Trophoblast cell (in vitro differentiated cells and primary cell): ENCODE measurements around the gene SAMD4B.

Experiments used
- DNase-seq, 2 donors: peaks; one replicate each; pipeline ENCODE4 v3.0.0-alpha.2; 2016
- H2AFZ ChIP-seq: 2 replicates; pipeline ENCODE4 v1.6.1; 2013; ENCODE audit warnings: low read length, moderate library complexity, mild to moderate bottlenecking; ENCODE audit not compliant: insufficient read depth, poor library complexity
- H2AK5ac ChIP-seq: 2 replicates; pipeline ENCODE4 v1.6.1; 2013; ENCODE audit warnings: mild to moderate bottlenecking, low read length
- H2BK120ac ChIP-seq: 2 replicates; pipeline ENCODE4 v1.6.1; 2013; ENCODE audit warnings: low read length, mild to moderate bottlenecking, moderate library complexity; ENCODE audit not compliant: insufficient read depth, poor library complexity
- H2BK12ac ChIP-seq: 2 replicates; pipeline ENCODE4 v1.6.1; 2013; ENCODE audit warnings: mild to moderate bottlenecking, low read length, moderate library complexity
- H2BK5ac ChIP-seq: 2 replicates; pipeline ENCODE4 v1.6.1; 2013; ENCODE audit warnings: low read length, low read depth, moderate library complexity, mild to moderate bottlenecking; ENCODE audit not compliant: poor library complexity
- H3K14ac ChIP-seq: 2 replicates; pipeline ENCODE4 v1.6.1; 2013; ENCODE audit warnings: mild to moderate bottlenecking, low read length
- H3K18ac ChIP-seq: 2 replicates; pipeline ENCODE4 v1.6.1; 2013; ENCODE audit warnings: mild to moderate bottlenecking, low read length
- H3K23ac ChIP-seq: 2 replicates; pipeline ENCODE4 v1.6.1; 2013; ENCODE audit warnings: low read length
- H3K27ac ChIP-seq: 2 replicates; pipeline ENCODE4 v1.5.1; 2013; ENCODE audit warnings: low read depth, mild to moderate bottlenecking, inconsistent platforms, low read length, moderate library complexity
- H3K27me3 ChIP-seq: 2 replicates; pipeline ENCODE4 v1.6.1; 2013; ENCODE audit warnings: inconsistent platforms, mild to moderate bottlenecking, low read length, moderate library complexity; ENCODE audit not compliant: insufficient read depth
- H3K36me3 ChIP-seq, 2 experiments: 1 replicate in 1 of 2; 2 replicates in 1 of 2; pipeline ENCODE4 v1.6.1; 2013; ENCODE audit warnings: low read length in 2 of 2, mild to moderate bottlenecking in 2 of 2, moderate library complexity in 1 of 2; ENCODE audit not compliant: insufficient read depth in 2 of 2, control insufficient read depth in 1 of 2
- H3K4ac ChIP-seq: 2 replicates; pipeline ENCODE4 v1.6.1; 2013; ENCODE audit warnings: low read depth, mild to moderate bottlenecking, low read length, moderate library complexity
- H3K4me1 ChIP-seq, 2 experiments: 1 replicate in 1 of 2; 2 replicates in 1 of 2; pipeline ENCODE4 v1.6.1; 2013; ENCODE audit warnings: low read length in 2 of 2, mild to moderate bottlenecking in 2 of 2, moderate library complexity in 1 of 2; ENCODE audit not compliant: insufficient read depth in 2 of 2, control insufficient read depth in 1 of 2
- H3K4me2 ChIP-seq: 2 replicates; pipeline ENCODE4 v1.6.1; 2013; ENCODE audit warnings: inconsistent platforms, mild to moderate bottlenecking, low read length, moderate library complexity
- H3K4me3 ChIP-seq: 2 replicates; pipeline ENCODE4 v1.5.1; 2013; ENCODE audit warnings: mild to moderate bottlenecking, low read depth, low read length, inconsistent platforms
- H3K79me1 ChIP-seq: one replicate; pipeline ENCODE4 v1.6.1; 2013; ENCODE audit warnings: low read length
- H3K79me2 ChIP-seq: 2 replicates; pipeline ENCODE4 v1.6.1; 2013; ENCODE audit warnings: low read length, mild to moderate bottlenecking; ENCODE audit not compliant: control insufficient read depth, insufficient read depth, poor library complexity
- H3K9ac ChIP-seq: 2 replicates; pipeline ENCODE4 v1.6.1; 2013; ENCODE audit warnings: mild to moderate bottlenecking, low read length
- H3K9me3 ChIP-seq: 2 replicates; pipeline ENCODE4 v1.6.1; 2013; ENCODE audit warnings: low read depth, mild to moderate bottlenecking, control low read depth, inconsistent platforms, low read length; ENCODE audit not compliant: insufficient read depth
- H4K12ac ChIP-seq: 2 replicates; pipeline ENCODE4 v1.6.1; 2013; ENCODE audit warnings: low read depth, mild to moderate bottlenecking, low read length, moderate library complexity
- H4K8ac ChIP-seq: 2 replicates; pipeline ENCODE4 v1.6.1; 2013; ENCODE audit warnings: low read depth, mild to moderate bottlenecking, low read length, moderate library complexity
- H4K91ac ChIP-seq: one replicate; pipeline ENCODE4 v1.6.1; 2013; ENCODE audit warnings: low read depth, mild to moderate bottlenecking, low read length, moderate library complexity
- WGBS: extraction: QIAGEN DNeasy Blood & Tissue Kit; methylation state at CpG from one replicate; pipeline ENCODE4 v1.1.7; 2013; ENCODE audit warnings: missing lambda C conversion rate; ENCODE audit not compliant: insufficient read length, insufficient coverage; ENCODE audit errors: extremely low coverage; 5-methylcytosine and 5-hydroxymethylcytosine counted together

The SAMD4B gene

GRCh38 chr19:39398297-39398864, 56.2 kb downstream of the SAMD4B start:
- Histone ChIP-seq H3K18ac (peak overlapping the region; percentile 33), H3K4me3 (no peak overlapping the region), H2AFZ (peak overlapping the region; percentile 54), H3K4me1 (peaks cover 26 to 30% of the 10 kb centered on the region in 2 experiments), H3K4ac (peak overlapping the region; percentile 60), H2BK5ac (no peak overlapping the region), H3K23ac (no peak overlapping the region), H3K9ac (no peak overlapping the region), H3K27me3 (no peaks in the 10 kb centered on the region), H3K79me1 (peaks cover 11% of the 10 kb centered on the region), H3K4me2 (no peak overlapping the region), H3K14ac (peak overlapping the region; percentile 17), H2BK120ac (peak overlapping the region; percentile 36), H3K79me2 (peaks cover 7% of the 10 kb centered on the region), H3K27ac (no peak overlapping the region), H2AK5ac (peak overlapping the region; percentile 15), H4K12ac (peak overlapping the region; percentile 48), H4K91ac (peak overlapping the region; percentile 41), H4K8ac (peak overlapping the region; percentile 21), H3K36me3 (peaks cover 15 to 21% of the 10 kb centered on the region in 2 experiments), H3K9me3 (no peaks in the 10 kb centered on the region), H2BK12ac (peak overlapping the region; percentile 56)
- DNase-seq, result peak; percentile 37 to 54
- no CpG with 5 or more reads among the region's 11 CpGs for WGBS

GRCh38 chr19:39399668-39400050, 57.4 kb downstream of the SAMD4B start:
- WGBS, result no CpG with 5 or more reads among the region's 4 CpGs
- Histone ChIP-seq H3K23ac (no peak overlapping the region), H4K12ac (no peak overlapping the region), H3K79me1 (peaks cover 18% of the 10 kb centered on the region), H3K4ac (no peak overlapping the region), H3K18ac (no peak overlapping the region), H3K9me3 (no peaks in the 10 kb centered on the region), H3K79me2 (peaks cover 7% of the 10 kb centered on the region), H3K27ac (no peak overlapping the region), H3K14ac (no peak overlapping the region), H2BK5ac (no peak overlapping the region), H4K91ac (no peak overlapping the region), H3K4me3 (no peak overlapping the region), H2AFZ (no peak overlapping the region), H2BK120ac (no peak overlapping the region), H3K36me3 (peaks cover 11 to 16% of the 10 kb centered on the region in 2 experiments), H3K9ac (no peak overlapping the region), H3K27me3 (no peaks in the 10 kb centered on the region), H3K4me2 (no peak overlapping the region), H4K8ac (no peak overlapping the region), H2BK12ac (no peak overlapping the region), H2AK5ac (no peak overlapping the region), H3K4me1 (peaks cover 27 to 37% of the 10 kb centered on the region in 2 experiments)
- DNase-seq, result no peak

GRCh38 chr19:39400061-39400460, 57.8 kb downstream of the SAMD4B start:
- Histone ChIP-seq H3K4me2 (no peak overlapping the region), H3K9me3 (no peaks in the 10 kb centered on the region), H2AFZ (no peak overlapping the region), H4K8ac (no peak overlapping the region), H3K23ac (no peak overlapping the region), H3K4ac (no peak overlapping the region), H3K79me1 (peaks cover 18% of the 10 kb centered on the region), H3K4me3 (no peak overlapping the region), H3K9ac (no peak overlapping the region), H3K79me2 (peaks cover 7% of the 10 kb centered on the region), H3K36me3 (peaks cover 11 to 16% of the 10 kb centered on the region in 2 experiments), H2AK5ac (no peak overlapping the region), H2BK120ac (no peak overlapping the region), H2BK5ac (no peak overlapping the region), H3K4me1 (peaks cover 27 to 37% of the 10 kb centered on the region in 2 experiments), H2BK12ac (no peak overlapping the region), H4K12ac (no peak overlapping the region), H3K18ac (no peak overlapping the region), H3K14ac (no peak overlapping the region), H4K91ac (no peak overlapping the region), H3K27ac (no peak overlapping the region), H3K27me3 (no peaks in the 10 kb centered on the region)
- WGBS, result no CpG with 5 or more reads among the region's 4 CpGs
- peak in 1 of 2 donors; percentile 47 for DNase-seq

GRCh38 chr19:39401070-39401548, 58.9 kb downstream of the SAMD4B start:
- Histone ChIP-seq H4K91ac (peak overlapping the region; percentile 38), H3K14ac (no peak overlapping the region), H3K4me1 (peaks cover 27 to 38% of the 10 kb centered on the region in 2 experiments), H3K36me3 (peaks cover 5 to 10% of the 10 kb centered on the region in 2 experiments), H3K4me2 (no peak overlapping the region), H3K9ac (no peak overlapping the region), H4K8ac (no peak overlapping the region), H2AFZ (no peak overlapping the region), H3K23ac (no peak overlapping the region), H2BK12ac (peak overlapping the region; percentile 18), H3K9me3 (no peaks in the 10 kb centered on the region), H2BK120ac (no peak overlapping the region), H3K27ac (no peak overlapping the region), H4K12ac (no peak overlapping the region), H3K79me1 (peaks cover 18% of the 10 kb centered on the region), H3K4me3 (no peak overlapping the region), H3K4ac (no peak overlapping the region), H2AK5ac (no peak overlapping the region), H2BK5ac (no peak overlapping the region), H3K27me3 (no peaks in the 10 kb centered on the region), H3K18ac (no peak overlapping the region), H3K79me2 (peaks cover 7% of the 10 kb centered on the region)
- WGBS, result no CpG with 5 or more reads among the region's 4 CpGs
- DNase-seq, result no peak
